HUES6 (cell line): ENCODE measurements around the gene LGALS8.
A peak's percentile ranks its signal among the peaks of the same experiment; 100 is the strongest.
"Not testable (repeated sequence)": the region's sequence is repeated elsewhere in the genome, so short reads cannot be mapped to it uniquely, and the experiment has no call there.

ENCODE experiments used
- H3K27ac ChIP-seq: 2 replicates; pipeline ENCODE4 v1.7.0; 2013; ENCODE audit warnings: low read depth, mild to moderate bottlenecking, low read length, inconsistent platforms
- H3K27me3 ChIP-seq: 2 replicates; pipeline ENCODE4 v1.6.1; 2013; ENCODE audit warnings: low read length; ENCODE audit not compliant: control insufficient read depth, insufficient read depth
- H3K36me3 ChIP-seq: 2 replicates; pipeline ENCODE4 v1.6.1; 2013; ENCODE audit warnings: low read length; ENCODE audit not compliant: control insufficient read depth, insufficient read depth
- H3K4me1 ChIP-seq: 2 replicates; pipeline ENCODE4 v1.6.1; 2013; ENCODE audit warnings: low read length; ENCODE audit not compliant: control insufficient read depth, insufficient read depth
- H3K4me3 ChIP-seq: 2 replicates; pipeline ENCODE4 v1.5.1; 2013; ENCODE audit warnings: low read depth, low read length
- H3K9ac ChIP-seq: one replicate; pipeline ENCODE4 v1.6.1; 2013; ENCODE audit warnings: mild to moderate bottlenecking, low read length
- H3K9me3 ChIP-seq: 2 replicates; pipeline ENCODE4 v1.6.1; 2013; ENCODE audit warnings: low read depth, low read length; ENCODE audit not compliant: control insufficient read depth, insufficient read depth

Gene LGALS8

GRCh38 chr1:236494586-236495466 lies 29.0 kb upstream of the LGALS8 start:
- H3K4me3 ChIP-seq = no peak overlapping the region
- no peak overlapping the region for H3K9ac ChIP-seq
- H3K4me1 ChIP-seq = 0 out of 2 replicates have a peak, but pooled peaks cover 7% of the 10 kb centered on the region
- no peaks in the 10 kb centered on the region for H3K36me3 ChIP-seq
- no peak overlapping the region for H3K27ac ChIP-seq
- H3K9me3 ChIP-seq = no peaks in the 10 kb centered on the region
- H3K27me3 ChIP-seq = no peaks in the 10 kb centered on the region

GRCh38 chr1:236495467-236496112 lies 28.2 kb upstream of the LGALS8 start:
- H3K27ac ChIP-seq = no peak overlapping the region
- H3K4me1 ChIP-seq = 0 out of 2 replicates have a peak, but pooled peaks cover 7% of the 10 kb centered on the region
- H3K27me3 ChIP-seq = no peaks in the 10 kb centered on the region
- no peak overlapping the region for H3K4me3 ChIP-seq
- H3K36me3 ChIP-seq = no peaks in the 10 kb centered on the region
- no peak overlapping the region for H3K9ac ChIP-seq
- no peaks in the 10 kb centered on the region for H3K9me3 ChIP-seq

GRCh38 chr1:236497908-236498307 lies 25.9 kb upstream of the LGALS8 start:
- H3K4me1 ChIP-seq = 0 out of 2 replicates have a peak, but pooled peaks cover 7% of the 10 kb centered on the region
- H3K27me3 ChIP-seq = no peaks in the 10 kb centered on the region
- no peaks in the 10 kb centered on the region for H3K9me3 ChIP-seq
- no peaks in the 10 kb centered on the region for H3K36me3 ChIP-seq
- H3K27ac ChIP-seq = no peak overlapping the region
- H3K4me3 ChIP-seq = no peak overlapping the region
- H3K9ac ChIP-seq = no peak overlapping the region

- H3K27me3 ChIP-seq = no peaks in the 10 kb centered on the region
- no peak overlapping the region for H3K4me3 ChIP-seq
- 0 out of 2 replicates have a peak, but pooled peaks cover 6% of the 10 kb centered on the region for H3K4me1 ChIP-seq
- no peaks in the 10 kb centered on the region for H3K36me3 ChIP-seq
- no peak overlapping the region for H3K27ac ChIP-seq
- no peaks in the 10 kb centered on the region for H3K9me3 ChIP-seq
- no peak overlapping the region for H3K9ac ChIP-seq
Observed at GRCh38 chr1:236501093-236501492, 22.7 kb upstream of the LGALS8 start.

- no peaks in the 10 kb centered on the region for H3K27me3 ChIP-seq
- 0 out of 2 replicates have a peak, but pooled peaks cover 6% of the 10 kb centered on the region for H3K4me1 ChIP-seq
- no peak overlapping the region for H3K9ac ChIP-seq
- no peak overlapping the region for H3K4me3 ChIP-seq
- H3K36me3 ChIP-seq = no peaks in the 10 kb centered on the region
- H3K27ac ChIP-seq = no peak overlapping the region
- no peaks in the 10 kb centered on the region for H3K9me3 ChIP-seq
Observed at GRCh38 chr1:236502579-236502971, 21.2 kb upstream of the LGALS8 start.

GRCh38 chr1:236502972-236503639 lies 20.7 kb upstream of the LGALS8 start:
- Histone ChIP-seq H3K9ac (peak overlapping the region; percentile 32), H3K9me3 (no peaks in the 10 kb centered on the region), H3K4me1 (0 out of 2 replicates have a peak, but pooled peaks cover 6% of the 10 kb centered on the region), H3K27me3 (no peaks in the 10 kb centered on the region), H3K36me3 (no peaks in the 10 kb centered on the region), H3K4me3 (peak overlapping the region; percentile 31), H3K27ac (peak overlapping the region; percentile 46; the same call in 1 of the 2 replicates)

GRCh38 chr1:236504338-236504737 lies 19.4 kb upstream of the LGALS8 start:
- H3K9me3 ChIP-seq, H3K27ac ChIP-seq, H3K4me1 ChIP-seq, H3K36me3 ChIP-seq, H3K9ac ChIP-seq, H3K4me3 ChIP-seq, H3K27me3 ChIP-seq: not testable (repeated sequence)

- Histone ChIP-seq H3K27me3 (no peaks in the 10 kb centered on the region), H3K9me3 (no peaks in the 10 kb centered on the region), H3K27ac (no peak overlapping the region), H3K4me3 (no peak overlapping the region), H3K9ac (no peak overlapping the region), H3K36me3 (no peaks in the 10 kb centered on the region), H3K4me1 (0 out of 2 replicates have a peak, but pooled peaks cover 6% of the 10 kb centered on the region)
Observed at GRCh38 chr1:236507022-236507700, 16.6 kb upstream of the LGALS8 start.

- no peak overlapping the region for H3K27ac ChIP-seq
Observed at GRCh38 chr1:236508593-236509027, 15.2 kb upstream of the LGALS8 start.

GRCh38 chr1:236509203-236509602 lies 14.6 kb upstream of the LGALS8 start:
- no peak overlapping the region for H3K9ac ChIP-seq
- H3K27me3 ChIP-seq = no peaks in the 10 kb centered on the region
- H3K4me3 ChIP-seq = no peak overlapping the region
- no peaks in the 10 kb centered on the region for H3K4me1 ChIP-seq
- H3K27ac ChIP-seq = no peak overlapping the region
- no peaks in the 10 kb centered on the region for H3K9me3 ChIP-seq
- H3K36me3 ChIP-seq = no peaks in the 10 kb centered on the region

More at GRCh38 chr1:236508593-236509027, 15.2 kb upstream of the LGALS8 start:
- no peaks in the 10 kb centered on the region for H3K36me3 ChIP-seq
- no peak overlapping the region for H3K9ac ChIP-seq
- no peaks in the 10 kb centered on the region for H3K27me3 ChIP-seq
- H3K4me1 ChIP-seq = 0 out of 2 replicates have a peak, but pooled peaks cover under 1% of the 10 kb centered on the region
- H3K9me3 ChIP-seq = no peaks in the 10 kb centered on the region
- no peak overlapping the region for H3K4me3 ChIP-seq
